Activated B cell treated with CpG ODN at 0.5 μM for 24 hours (primary cell): ENCODE measurements around the gene IGF2. TPM values are rescaled to one million over a fixed set of nuclear protein-coding genes. Genes with fewer than 3 reads are reported as not detected.

Experiments
- ATAC-seq: fragments of 200-7000 bp; cut with Tn5 transposase; one replicate; pipeline ENCODE4 v1.10.0; 2021; ENCODE audit warnings: low read depth, mild to moderate bottlenecking, moderate library complexity
- CTCF ChIA-PET: fragments of 350-600 bp; sonication (Branson Sonifier 250); formaldehyde crosslinking; loops from one replicate; lab custom pipeline; 2021; ENCODE audit warnings: antibody characterized with exemption; lab: Charles Lee
- POLR2A ChIA-PET: fragments of 350-600 bp; sonication (Branson Sonifier 250); formaldehyde crosslinking; loops from one replicate; lab custom pipeline; 2021; ENCODE audit warnings: antibody characterized with exemption; lab: Charles Lee
- DNase-seq: peaks from one replicate; pipeline ENCODE4 v3.0.0; 2022
- H3K27ac Mint-ChIP-seq: one replicate; pipeline ENCODE4 v1.8.0; 2020; ENCODE audit warnings: mixed read lengths
- H3K27me3 Mint-ChIP-seq: one replicate; pipeline ENCODE4 v1.8.0; 2021; ENCODE audit warnings: mixed read lengths
- H3K36me3 Mint-ChIP-seq: one replicate; pipeline ENCODE4 v1.8.0; 2021; ENCODE audit warnings: low read depth, mixed read lengths
- H3K4me1 Mint-ChIP-seq: one replicate; pipeline ENCODE4 v1.8.0; 2021; ENCODE audit warnings: mixed read lengths
- H3K4me3 Mint-ChIP-seq: one replicate; pipeline ENCODE4 v1.8.0; 2020; ENCODE audit warnings: mild to moderate bottlenecking, mixed read lengths
- H3K9me3 Mint-ChIP-seq: one replicate; pipeline ENCODE4 v1.8.0; 2020; ENCODE audit warnings: mixed read lengths
- CTCF ChIP-seq: fragments of 200-600 bp; IDR thresholded peaks from one replicate; pipeline ENCODE4 v1.8.0; 2022; ENCODE audit warnings: antibody characterized with exemption, mild to moderate bottlenecking
- intact Hi-C: fragments of 100-400 bp; cut with micrococcal nuclease; formaldehyde crosslinking; loops from one replicate; pipeline ENCODE4 v1.15.1; 2024
- total RNA-seq: library from RNA; stranded (reverse); gene quantifications from 2 replicates; pipeline ENCODE4 v1.2.3, GENCODE V29; 2022

Gene IGF2
- total RNA-seq, 1 donor from 2014 or later: not detected

GRCh38 chr11:2171591-2172003 is 32.4 kb upstream of the IGF2 start, which contains the start of gene TH:
Gene TH (minus strand): TSS chr11:2171815. CDS start chr11:2171786, 29 bp downstream.
- Mint-ChIP-seq H3K27me3 (peaks cover 4% of the 10 kb centered on the region), H3K4me3 (no peak within 1 kb of the TSS), H3K4me1 (no peaks in the 10 kb centered on the region), H3K9me3 (no peaks in the 10 kb centered on the region), H3K36me3 (no peaks in the 10 kb centered on the region), H3K27ac (no peak within 1 kb of the TSS)
- ATAC-seq: no peak
- ChIA-PET CTCF (no interaction called here), POLR2A (no interaction called here)
- DNase-seq: no peak
- intact Hi-C loops: no loop called here
- TF ChIP-seq CTCF: no peak

- H3K4me1 Mint-ChIP-seq: no peaks in the 10 kb centered on the region
- CTCF ChIA-PET: no interaction called here
- no peaks in the 10 kb centered on the region for H3K36me3 Mint-ChIP-seq
- no peak overlapping the region for H3K27ac Mint-ChIP-seq
- peaks cover 6% of the 10 kb centered on the region for H3K27me3 Mint-ChIP-seq
- POLR2A ChIA-PET: no interaction called here
- DNase-seq (no peak), ATAC-seq (no peak)
- TF ChIP-seq CTCF: no peak
- intact Hi-C loops: no loop called here
- no peak overlapping the region for H3K4me3 Mint-ChIP-seq
- H3K9me3 Mint-ChIP-seq: no peaks in the 10 kb centered on the region
These were observed 30.7 kb upstream of the IGF2 start for GRCh38 chr11:2169626-2170570.

- DNase-seq (no peak), ATAC-seq (no peak)
- intact Hi-C loops: no loop called here
- ChIA-PET CTCF (no interaction called here), POLR2A (no interaction called here)
- Mint-ChIP-seq H3K36me3 (no peaks in the 10 kb centered on the region), H3K27me3 (peaks cover 6% of the 10 kb centered on the region), H3K4me3 (no peak overlapping the region), H3K9me3 (no peaks in the 10 kb centered on the region), H3K4me1 (no peaks in the 10 kb centered on the region), H3K27ac (no peak overlapping the region)
- TF ChIP-seq CTCF: no peak
These were observed 29.8 kb upstream of the IGF2 start for GRCh38 chr11:2169005-2169378.

- Mint-ChIP-seq H3K4me1 (no peaks in the 10 kb centered on the region), H3K27ac (no peak overlapping the region), H3K9me3 (no peaks in the 10 kb centered on the region), H3K4me3 (no peak overlapping the region), H3K36me3 (no peaks in the 10 kb centered on the region), H3K27me3 (peaks cover 6% of the 10 kb centered on the region)
- no peak for ATAC-seq
- no peak for DNase-seq
- POLR2A ChIA-PET: no interaction called here
- CTCF ChIA-PET: interaction anchor here (1.1 kb wide), 1 partner anchor 252 kb away, joined by 4 read pairs; no protein-coding TSS in a partner anchor
- no peak for TF ChIP-seq CTCF
- intact Hi-C loops: no loop called here
These were observed 29.3 kb upstream of the IGF2 start for GRCh38 chr11:2168286-2169004.
